HG02943 (cell line): Measurements from ENCODE around the gene ITPRIPL2.

ENCODE experiments used
- ATAC-seq: cut with Tn5 transposase; IDR thresholded peaks from one replicate; pipeline ENCODE4 v1.9.1; 2021; ENCODE audit warnings: mild to moderate bottlenecking, low read depth, moderate library complexity; ENCODE audit not compliant: unreplicated experiment

The ITPRIPL2 gene

GRCh38 chr16:19116711-19117449 lies 3.1 kb downstream of the ITPRIPL2 start:
- ATAC-seq, result no peak

GRCh38 chr16:19118938-19119431 lies 5.2 kb downstream of the ITPRIPL2 start:
- ATAC-seq, result no peak

- no peak for ATAC-seq
Measured at GRCh38 chr16:19119564-19119963, 5.8 kb downstream of the ITPRIPL2 start.

GRCh38 chr16:19123535-19124178 lies 9.9 kb downstream of the ITPRIPL2 start:
- no peak for ATAC-seq

GRCh38 chr16:19126300-19126699 lies 12.5 kb downstream of the ITPRIPL2 start:
- no peak for ATAC-seq

- no peak for ATAC-seq
Measured at GRCh38 chr16:19127205-19127604, 13.4 kb downstream of the ITPRIPL2 start.

GRCh38 chr16:19127674-19128131 lies 13.9 kb downstream of the ITPRIPL2 start:
- ATAC-seq, result no peak

GRCh38 chr16:19128454-19129200 lies 14.9 kb downstream of the ITPRIPL2 start:
- ATAC-seq, result no peak

- no peak for ATAC-seq
Measured at GRCh38 chr16:19130385-19130784, 16.6 kb downstream of the ITPRIPL2 start.

GRCh38 chr16:19130852-19131824 lies 17.4 kb downstream of the ITPRIPL2 start:
- ATAC-seq, result no peak

- no peak for ATAC-seq
Measured at GRCh38 chr16:19131825-19132218, 18.1 kb downstream of the ITPRIPL2 start.

- ATAC-seq, result no peak
Measured at GRCh38 chr16:19132255-19132654, 18.5 kb downstream of the ITPRIPL2 start.

- no peak for ATAC-seq
Measured at GRCh38 chr16:19132898-19133297, 19.1 kb downstream of the ITPRIPL2 start.

GRCh38 chr16:19133600-19133999 lies 19.8 kb downstream of the ITPRIPL2 start:
- no peak for ATAC-seq

GRCh38 chr16:19135201-19135842 lies 21.6 kb downstream of the ITPRIPL2 start:
- ATAC-seq, result no peak

GRCh38 chr16:19135896-19136438 lies 22.2 kb downstream of the ITPRIPL2 start:
- no peak for ATAC-seq

GRCh38 chr16:19136549-19137196 lies 22.9 kb downstream of the ITPRIPL2 start:
- no peak for ATAC-seq

GRCh38 chr16:19137201-19138128 lies 23.7 kb downstream of the ITPRIPL2 start:
- no peak for ATAC-seq
